Uterus (tissue), 2 donors: ENCODE data around the gene DHX8.

Experiments
- POLR2A ChIP-seq, 2 donors: fragments of 450-650 bp; IDR thresholded peaks; one replicate each; pipeline ENCODE4 v1.6.1; 2016; ENCODE audit warnings: antibody characterized with exemption in 2 of 2, mild to moderate bottlenecking in 1 of 2, moderate library complexity in 1 of 2
- TF ChIP-seq, protein P1 (sequence below), 4 experiments: fragments of 200-600 bp in 2 of 4; fragments of 450-650 bp in 2 of 4; sonication (generic) in 2 of 4; IDR thresholded peaks; one replicate each; pipeline ENCODE4 v1.5.1; 2016 to 2019; ENCODE audit warnings: antibody characterized with exemption in 4 of 4, mild to moderate bottlenecking in 2 of 4, moderate library complexity in 1 of 4

DNA sequence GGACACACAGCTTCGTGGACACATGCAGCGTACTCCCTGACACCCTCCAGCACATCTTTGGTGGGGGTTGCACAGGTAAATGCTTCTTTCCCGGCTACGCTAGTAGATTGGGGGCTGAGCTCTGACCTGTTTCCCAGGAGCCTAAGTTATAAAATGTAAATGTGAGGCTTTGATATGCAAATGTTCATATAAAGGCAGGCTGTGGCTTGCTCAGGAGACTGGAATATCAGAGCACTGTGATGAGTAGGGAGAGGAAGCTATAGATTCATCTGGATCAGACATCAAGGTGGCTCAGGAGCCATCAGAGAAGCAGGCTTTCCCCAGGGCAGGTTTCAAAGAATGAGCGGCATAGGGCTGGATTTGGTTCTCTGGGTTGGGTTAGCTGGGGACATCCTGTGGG lies 65.7 kb downstream of the DHX8 start:
- TF ChIP-seq, protein P1, sequence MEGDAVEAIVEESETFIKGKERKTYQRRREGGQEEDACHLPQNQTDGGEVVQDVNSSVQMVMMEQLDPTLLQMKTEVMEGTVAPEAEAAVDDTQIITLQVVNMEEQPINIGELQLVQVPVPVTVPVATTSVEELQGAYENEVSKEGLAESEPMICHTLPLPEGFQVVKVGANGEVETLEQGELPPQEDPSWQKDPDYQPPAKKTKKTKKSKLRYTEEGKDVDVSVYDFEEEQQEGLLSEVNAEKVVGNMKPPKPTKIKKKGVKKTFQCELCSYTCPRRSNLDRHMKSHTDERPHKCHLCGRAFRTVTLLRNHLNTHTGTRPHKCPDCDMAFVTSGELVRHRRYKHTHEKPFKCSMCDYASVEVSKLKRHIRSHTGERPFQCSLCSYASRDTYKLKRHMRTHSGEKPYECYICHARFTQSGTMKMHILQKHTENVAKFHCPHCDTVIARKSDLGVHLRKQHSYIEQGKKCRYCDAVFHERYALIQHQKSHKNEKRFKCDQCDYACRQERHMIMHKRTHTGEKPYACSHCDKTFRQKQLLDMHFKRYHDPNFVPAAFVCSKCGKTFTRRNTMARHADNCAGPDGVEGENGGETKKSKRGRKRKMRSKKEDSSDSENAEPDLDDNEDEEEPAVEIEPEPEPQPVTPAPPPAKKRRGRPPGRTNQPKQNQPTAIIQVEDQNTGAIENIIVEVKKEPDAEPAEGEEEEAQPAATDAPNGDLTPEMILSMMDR (IDR thresholded peaks at IDR 0.05) = no peak
- no peak for TF ChIP-seq POLR2A (IDR thresholded peaks at IDR 0.05)
